Measurements from ENCODE around the gene MED25.

GRCh38 chr19:49882643-49883042, 64.6 kb downstream of the MED25 start:
- TF ChIP-seq, protein P1, sequence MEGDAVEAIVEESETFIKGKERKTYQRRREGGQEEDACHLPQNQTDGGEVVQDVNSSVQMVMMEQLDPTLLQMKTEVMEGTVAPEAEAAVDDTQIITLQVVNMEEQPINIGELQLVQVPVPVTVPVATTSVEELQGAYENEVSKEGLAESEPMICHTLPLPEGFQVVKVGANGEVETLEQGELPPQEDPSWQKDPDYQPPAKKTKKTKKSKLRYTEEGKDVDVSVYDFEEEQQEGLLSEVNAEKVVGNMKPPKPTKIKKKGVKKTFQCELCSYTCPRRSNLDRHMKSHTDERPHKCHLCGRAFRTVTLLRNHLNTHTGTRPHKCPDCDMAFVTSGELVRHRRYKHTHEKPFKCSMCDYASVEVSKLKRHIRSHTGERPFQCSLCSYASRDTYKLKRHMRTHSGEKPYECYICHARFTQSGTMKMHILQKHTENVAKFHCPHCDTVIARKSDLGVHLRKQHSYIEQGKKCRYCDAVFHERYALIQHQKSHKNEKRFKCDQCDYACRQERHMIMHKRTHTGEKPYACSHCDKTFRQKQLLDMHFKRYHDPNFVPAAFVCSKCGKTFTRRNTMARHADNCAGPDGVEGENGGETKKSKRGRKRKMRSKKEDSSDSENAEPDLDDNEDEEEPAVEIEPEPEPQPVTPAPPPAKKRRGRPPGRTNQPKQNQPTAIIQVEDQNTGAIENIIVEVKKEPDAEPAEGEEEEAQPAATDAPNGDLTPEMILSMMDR (conservative IDR thresholded peaks at IDR 0.05; ENCODE audit: low read depth, low read length), result no peak
- no peak for TF ChIP-seq EZH2 (IDR thresholded peaks at IDR 0.05; ENCODE audit: low read length, unreplicated experiment)
